Lower lobe of right lung (tissue), 2 donors: ENCODE results near the gene SOX11. TPM values are rescaled to one million over a fixed set of nuclear protein-coding genes. Genes with fewer than 3 reads are reported as not detected.
"Not testable (repeated sequence)": the region's sequence is repeated elsewhere in the genome, so short reads cannot be mapped to it uniquely, and the experiment has no call there.

Experiments used
- ATAC-seq, 2 donors: fragments of 200-7000 bp; cut with Tn5 transposase; one replicate each; pipeline ENCODE4 v1.9.1; 2020 to 2022; ENCODE audit warnings: mild to moderate bottlenecking in 2 of 2, moderate library complexity in 2 of 2
- DNase-seq: peaks from one replicate; pipeline ENCODE4 v3.0.0-alpha.2; 2020
- H3K27ac ChIP-seq: fragments of 200-600 bp; one replicate; pipeline ENCODE4 v1.8.0; 2022
- H3K27me3 ChIP-seq: fragments of 200-600 bp; one replicate; pipeline ENCODE4 v1.8.0; 2022; ENCODE audit warnings: low read depth
- H3K36me3 ChIP-seq: fragments of 200-600 bp; one replicate; pipeline ENCODE4 v1.8.0; 2022; ENCODE audit warnings: mild to moderate bottlenecking
- H3K4me1 ChIP-seq: fragments of 200-600 bp; one replicate; pipeline ENCODE4 v1.8.0; 2022
- H3K4me3 ChIP-seq: fragments of 200-600 bp; one replicate; pipeline ENCODE4 v1.8.0; 2022; ENCODE audit warnings: mild to moderate bottlenecking
- H3K9me3 ChIP-seq: fragments of 200-600 bp; one replicate; pipeline ENCODE4 v1.8.0; 2022
- CTCF ChIP-seq: fragments of 200-600 bp; IDR thresholded peaks from one replicate; pipeline ENCODE4 v1.8.0; 2022; ENCODE audit warnings: antibody characterized with exemption, mild to moderate bottlenecking
- intact Hi-C: fragments of 100-400 bp; cut with DNase I; formaldehyde crosslinking; loops from one replicate; pipeline ENCODE4 v1.11.0; 2022
- total RNA-seq: library from RNA; stranded (reverse); fragmentation: NEBNext Ultra II Directional; extraction: Animal tissue kit (Norgen Biotek cat#: 25700); gene quantifications from one replicate; pipeline ENCODE4 v1.2.1, GENCODE V29; 2021
- donor health status: DM: no; HTN: yes; CAD: no; lungs with severe emphysema.

Gene SOX11
- total RNA-seq, 1 donor from 2014 or later = 0.03 TPM

DNA sequence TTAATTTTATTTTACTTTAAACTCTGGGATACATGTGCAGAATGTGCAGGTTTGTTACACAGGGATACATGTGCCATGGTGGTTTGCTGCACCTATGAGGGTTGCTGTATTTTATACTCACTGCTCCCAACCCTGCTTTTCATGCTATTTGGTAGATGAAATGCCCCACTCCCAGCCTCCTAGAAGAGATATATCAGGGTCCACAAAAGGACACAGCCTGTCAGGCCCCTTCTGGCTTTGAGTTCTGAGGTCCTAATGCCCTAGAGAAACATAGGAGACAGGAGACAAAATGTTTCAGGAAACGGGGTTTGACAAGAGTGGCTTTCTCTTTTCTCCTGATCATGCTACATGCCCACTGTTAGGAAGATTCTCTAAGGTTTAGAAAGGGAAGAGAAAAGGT lies 27.1 kb upstream of the SOX11 start:
- H3K27ac ChIP-seq = no peak overlapping the region
- no peaks in the 10 kb centered on the region for H3K27me3 ChIP-seq
- no peak for ATAC-seq
- H3K36me3 ChIP-seq = no peaks in the 10 kb centered on the region
- no peaks in the 10 kb centered on the region for H3K9me3 ChIP-seq
- no peaks in the 10 kb centered on the region for H3K4me1 ChIP-seq
- TF ChIP-seq CTCF = no peak
- no peak overlapping the region for H3K4me3 ChIP-seq
- no peak for DNase-seq
- intact Hi-C loops = no loop called here

GRCh38 chr2:5666798-5667197 lies 25.4 kb upstream of the SOX11 start:
- Histone ChIP-seq H3K27me3 (no peaks in the 10 kb centered on the region), H3K4me1 (no peaks in the 10 kb centered on the region), H3K36me3 (no peaks in the 10 kb centered on the region), H3K4me3 (no peak overlapping the region), H3K27ac (no peak overlapping the region), H3K9me3 (no peaks in the 10 kb centered on the region)
- intact Hi-C loops = no loop called here
- no peak for TF ChIP-seq CTCF
- no peak for DNase-seq
- no peak for ATAC-seq

- ATAC-seq, H3K27ac ChIP-seq, H3K27me3 ChIP-seq, H3K36me3 ChIP-seq, DNase-seq, intact Hi-C loops, H3K9me3 ChIP-seq, H3K4me1 ChIP-seq, H3K4me3 ChIP-seq: not testable (repeated sequence)
These were observed 24.5 kb upstream of the SOX11 start for GRCh38 chr2:5667655-5668054.

GRCh38 chr2:5668682-5669250 lies 23.4 kb upstream of the SOX11 start:
- Histone ChIP-seq H3K4me1 (no peaks in the 10 kb centered on the region), H3K36me3 (no peaks in the 10 kb centered on the region), H3K27me3 (peaks cover 18% of the 10 kb centered on the region), H3K9me3 (no peaks in the 10 kb centered on the region), H3K4me3 (no peak overlapping the region), H3K27ac (no peak overlapping the region)
- intact Hi-C loops = no loop called here
- TF ChIP-seq CTCF = no peak
- DNase-seq (no peak), ATAC-seq (no peak)

GRCh38 chr2:5672749-5673144 lies 19.4 kb upstream of the SOX11 start:
- TF ChIP-seq CTCF = no peak
- H3K27me3 ChIP-seq = peaks cover 29% of the 10 kb centered on the region
- ATAC-seq (no peak), DNase-seq (no peak)
- no peaks in the 10 kb centered on the region for H3K9me3 ChIP-seq
- H3K36me3 ChIP-seq = no peaks in the 10 kb centered on the region
- intact Hi-C loops = no loop called here
- H3K4me3 ChIP-seq = no peak overlapping the region
- H3K27ac ChIP-seq = no peak overlapping the region
- no peaks in the 10 kb centered on the region for H3K4me1 ChIP-seq

DNA sequence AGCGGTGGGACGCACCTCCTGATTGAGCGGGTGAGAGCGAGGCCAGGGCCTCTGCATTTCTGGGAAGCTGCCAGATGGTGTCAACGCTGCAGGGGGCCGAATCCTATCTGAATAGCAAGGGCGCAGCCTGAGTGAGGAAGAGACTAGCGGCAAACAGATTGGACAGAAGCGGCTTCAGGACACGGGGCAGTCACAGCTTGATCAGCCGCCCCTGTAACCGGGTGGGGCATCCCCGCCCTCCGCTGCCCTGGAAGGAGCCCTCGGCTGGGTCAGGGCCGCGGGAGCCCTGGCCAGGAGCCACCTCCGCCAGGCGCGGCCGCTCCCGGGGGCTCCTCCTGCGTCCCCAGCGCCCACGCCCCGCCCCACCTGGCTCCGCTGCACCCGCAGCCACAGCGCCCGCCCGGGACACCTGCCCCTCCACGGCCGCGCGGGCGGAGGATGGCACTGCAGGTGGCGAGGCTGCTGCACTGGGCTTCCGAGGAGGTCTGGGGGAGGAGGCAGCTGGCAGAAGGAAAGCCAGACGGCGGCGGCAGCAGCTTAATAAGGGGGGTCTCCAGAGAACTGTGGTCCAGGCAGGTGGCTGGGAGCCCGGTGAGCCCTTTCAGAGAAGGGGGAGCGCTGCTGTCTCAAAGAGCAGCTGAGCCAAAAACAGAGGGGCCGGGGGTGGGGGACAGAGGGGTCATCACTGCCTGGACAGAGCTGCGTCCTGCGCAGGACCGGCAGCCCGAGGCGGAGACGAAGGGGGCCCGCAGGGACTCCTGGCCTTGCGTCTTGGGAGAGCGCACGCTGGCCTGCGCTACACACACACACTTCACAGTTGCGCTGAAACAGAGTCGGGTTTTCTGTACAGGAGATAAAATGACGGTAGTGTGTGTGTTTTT lies 18.8 kb upstream of the SOX11 start:
- no peaks in the 10 kb centered on the region for H3K9me3 ChIP-seq
- TF ChIP-seq CTCF = no peak
- no peaks in the 10 kb centered on the region for H3K4me1 ChIP-seq
- peak; percentile 37 to 50 for ATAC-seq
- H3K27ac ChIP-seq = no peak overlapping the region
- peaks cover 29% of the 10 kb centered on the region for H3K27me3 ChIP-seq
- intact Hi-C loops = no loop called here
- no peak overlapping the region for H3K4me3 ChIP-seq
- DNase-seq = no peak
- no peaks in the 10 kb centered on the region for H3K36me3 ChIP-seq
